Endothelial cell of umbilical vein (primary cell): ENCODE results near the gene TAS2R19. TPM values are rescaled to one million over a fixed set of nuclear protein-coding genes. Genes with fewer than 3 reads are reported as not detected.

Source experiments
- BruUV-seq: library from RNA; stranded (reverse); fragments of 400-500 nt; replicated peaks from 2 replicates; lab custom pipeline; 2021; lab: Mats Ljungman, UMichigan
- CTCF ChIA-PET: fragments of 300-600, 350-600 bp; sonication (Branson Sonifier 250); formaldehyde crosslinking; loops from one replicate; lab custom pipeline; 2021; ENCODE audit warnings: antibody characterized with exemption, inconsistent platforms; lab: Charles Lee
- POLR2A ChIA-PET: fragments of 300-600, 350-600 bp; sonication (Branson Sonifier 250); formaldehyde crosslinking; loops from one replicate; lab custom pipeline; 2021; ENCODE audit warnings: antibody characterized with exemption, inconsistent platforms; lab: Charles Lee
- DNase-seq: peaks from one replicate; pipeline ENCODE4 v3.0.0-alpha.2; 2011; ENCODE audit warnings: low read depth, low spot score
- FAIRE-seq: peaks from 2 replicates; lab custom pipeline; 2011; peaks lifted over from hg19 to GRCh38; lab: Jason Lieb, UNC
- H2AFZ ChIP-seq: 2 replicates; pipeline ENCODE4 v1.6.0; 2012; ENCODE audit warnings: low read depth, low read length, control low read depth, inconsistent platforms
- H3K27ac ChIP-seq: 2 replicates; pipeline ENCODE4 v1.5.1; 2011; ENCODE audit warnings: low read depth, mild to moderate bottlenecking, control low read depth, low read length, moderate library complexity; ENCODE audit not compliant: insufficient read depth
- H3K27me3 ChIP-seq, 2 experiments: 2 replicates each; pipeline versions ENCODE4 v1.6.0 to v1.6.1; 2011; ENCODE audit warnings: low read length in 2 of 2, mixed read lengths in 1 of 2; ENCODE audit not compliant: control insufficient read depth in 2 of 2, insufficient read depth in 2 of 2
- H3K36me3 ChIP-seq, 2 experiments: 2 replicates in 1 of 2; 3 replicates in 1 of 2; pipeline ENCODE4 v1.5.1; 2011; ENCODE audit warnings: low read length in 2 of 2, mild to moderate bottlenecking in 1 of 2, moderate library complexity in 1 of 2; ENCODE audit not compliant: control insufficient read depth in 2 of 2, insufficient read depth in 2 of 2; ENCODE audit errors: extremely low read depth in 1 of 2
- H3K4me1 ChIP-seq: 3 replicates; pipeline ENCODE4 v1.5.1; 2011; ENCODE audit warnings: mild to moderate bottlenecking, low read length; ENCODE audit not compliant: control insufficient read depth, insufficient read depth; ENCODE audit errors: extremely low read depth
- H3K4me2 ChIP-seq: 2 replicates; pipeline ENCODE4 v1.6.1; 2011; ENCODE audit warnings: low read length, control low read depth, mixed read lengths; ENCODE audit not compliant: insufficient read depth
- H3K4me3 ChIP-seq, 3 experiments: fragments of 200-600 bp in 1 of 3; sonication (generic), shearing (Covaris generic) in 1 of 3; replicated peaks in 1 of 3; 2 replicates each; pipeline ENCODE4 v1.5.1; 2011 to 2016; ENCODE audit warnings: control low read depth in 3 of 3, low read length in 3 of 3, mild to moderate bottlenecking in 2 of 3, inconsistent platforms in 1 of 3, low read depth in 1 of 3, moderate library complexity in 1 of 3; ENCODE audit not compliant: insufficient read depth in 1 of 3
- H3K79me2 ChIP-seq: 2 replicates; pipeline ENCODE4 v1.6.0; 2012; ENCODE audit warnings: low read length, inconsistent platforms; ENCODE audit not compliant: control insufficient read depth, insufficient read depth
- H3K9ac ChIP-seq: replicated peaks from 2 replicates; pipeline ENCODE3; 2011; ENCODE audit warnings: low read length, control low read depth; ENCODE audit not compliant: insufficient read depth; ENCODE audit errors: extremely low read depth
- H3K9me1 ChIP-seq: replicated peaks from 3 replicates; pipeline ENCODE4 v1.6.0; 2011; ENCODE audit warnings: mild to moderate bottlenecking, low read length; ENCODE audit not compliant: control insufficient read depth, insufficient read depth; ENCODE audit errors: extremely low read depth
- H3K9me3 ChIP-seq: replicated peaks from 2 replicates; pipeline ENCODE4 v1.5.1; 2012; ENCODE audit warnings: low read length, inconsistent platforms; ENCODE audit not compliant: control insufficient read depth, insufficient read depth
- H4K20me1 ChIP-seq: replicated peaks from 2 replicates; pipeline ENCODE3; 2011; ENCODE audit warnings: mild to moderate bottlenecking, low read length; ENCODE audit not compliant: control insufficient read depth, insufficient read depth; ENCODE audit errors: extremely low read depth
- CTCF ChIP-seq, 2 donors: IDR thresholded peaks; 1 replicate in 1 of 2; 2 replicates in 1 of 2; pipeline ENCODE4 v1.5.1; 2011; ENCODE audit warnings: low read length in 2 of 2, mild to moderate bottlenecking in 2 of 2, moderate library complexity in 2 of 2, control low read depth in 1 of 2, inconsistent platforms in 1 of 2, low read depth in 1 of 2; ENCODE audit not compliant: insufficient read depth in 1 of 2; ENCODE audit errors: extremely low read depth in 1 of 2
- FOS ChIP-seq: IDR thresholded peaks from 2 replicates; pipeline ENCODE4 v1.6.1; 2011; ENCODE audit warnings: mild to moderate bottlenecking, low read length, moderate library complexity, borderline replicate concordance; ENCODE audit not compliant: insufficient read depth
- JUN ChIP-seq: IDR thresholded peaks from 2 replicates; pipeline ENCODE4 v1.6.1; 2011; ENCODE audit warnings: borderline replicate concordance, low read depth; ENCODE audit not compliant: insufficient read length, insufficient read depth
- MAX ChIP-seq: IDR thresholded peaks from 2 replicates; pipeline ENCODE4 v1.6.1; 2011; ENCODE audit not compliant: insufficient read depth, insufficient read length
- MYC ChIP-seq: IDR thresholded peaks from one replicate; pipeline ENCODE4 v1.6.1; 2011; ENCODE audit warnings: mild to moderate bottlenecking, low read depth, low read length
- POLR2A ChIP-seq: IDR thresholded peaks from 2 replicates; pipeline ENCODE4 v1.6.1; 2012; ENCODE audit warnings: low read depth, mild to moderate bottlenecking, control low read depth, low read length
- dilution Hi-C: fragments of 300-500 bp; cut with MboI; formaldehyde crosslinking; loops from one replicate; pipeline ENCODE4 v1.15.0; 2019; ENCODE audit warnings: low sequenced_read_pairs; ENCODE audit not compliant: extremely low pct_ligation_motif_present
- intact Hi-C: fragments of 100-400 bp; cut with micrococcal nuclease; formaldehyde crosslinking; loops from one replicate; pipeline ENCODE4 v1.10.0; 2022
- polyA plus RNA-seq, 4 experiments: library from polyadenylated mRNA; depleted of rRNA in 3 of 4; stranded (reverse) in 3 of 4; unstranded in 1 of 4; fragments of >200 nt; gene quantifications; 2 replicates each; pipeline versions ENCODE4 v1.2.1 to v1.2.3, GENCODE V29; 2011 to 2012; ENCODE audit warnings: missing spikeins in 1 of 4
- total RNA-seq: library from RNA; stranded (reverse); gene quantifications from 2 replicates; pipeline ENCODE4 v1.2.3, GENCODE V29; 2021

The TAS2R19 gene
- total and polyA plus RNA-seq, 2 donors (not counting 3 experiments of a cell fraction or from before 2014, with no cell fraction given), result 0.12 to 3.1 TPM

- Histone ChIP-seq H3K4me1 (no peaks in the 10 kb centered on the region), H3K27me3 (no peaks in the 10 kb centered on the region), H3K9me3 (no peaks in the 10 kb centered on the region), H3K9me1 (no peaks in the 10 kb centered on the region), H3K36me3 (no peaks in the 10 kb centered on the region), H3K9ac (no peak overlapping the region), H3K27ac (no peak overlapping the region), H2AFZ (no peak overlapping the region), H3K79me2 (no peaks in the 10 kb centered on the region), H3K4me3 (no peak overlapping the region), H4K20me1 (no peaks in the 10 kb centered on the region), H3K4me2 (no peak overlapping the region)
- CTCF ChIA-PET, result interaction anchor here (0.9 kb wide), 1 partner anchor 12 kb away, joined by 3 read pairs; no protein-coding TSS in a partner anchor
- FAIRE-seq (no peak), DNase-seq (no peak)
- intact Hi-C loops, result no loop called here
- TF ChIP-seq POLR2A, result no peak
- TF ChIP-seq JUN, result no peak
- no peak for TF ChIP-seq MYC
- POLR2A ChIA-PET, result interaction anchor here (1.2 kb wide), 1 partner anchor 163 kb away, joined by 3 read pairs; the partner anchor contains the start of gene SMIM10L1
- dilution Hi-C loops, result no loop called here
- BruUV-seq, result no TSS peak
Measured at GRCh38 chr12:11007608-11008007, 14.8 kb downstream of the TAS2R19 start.

GRCh38 chr12:10998204-10998603 lies 24.2 kb downstream of the TAS2R19 start, which contains the start of gene TAS2R20:
TAS2R20 (minus strand) TSS chr12:10998304; CDS start chr12:10997875, 429 bp downstream.
- ChIA-PET POLR2A (no interaction called here), CTCF (no interaction called here)
- no peaks in the 10 kb centered on the region for H3K79me2 ChIP-seq
- TF ChIP-seq FOS (no peak), POLR2A (no peak), JUN (no peak), MYC (no peak), CTCF (IDR thresholded peaks at IDR 0.05; ENCODE audit: extremely low read depth in 1 of 2, insufficient read depth in 1 of 2, low read depth in 1 of 2, low read length in 2 of 2) (no peak), MAX (no peak)
- intact Hi-C loops, result no loop called here
- H3K9me1 ChIP-seq, result no peaks in the 10 kb centered on the region
- H3K4me2 ChIP-seq, result no peak within 1 kb of the TSS
- peaks cover 0 to 2% of the 10 kb centered on the region in 2 experiments for H3K36me3 ChIP-seq
- no peaks in the 10 kb centered on the region for H3K27me3 ChIP-seq
- H3K27ac ChIP-seq, result no peak within 1 kb of the TSS
- H3K9me3 ChIP-seq, result no peaks in the 10 kb centered on the region
- H3K4me3 ChIP-seq, result no peak within 1 kb of the TSS
- no peak for FAIRE-seq
- DNase-seq, result no peak
- no peak within 1 kb of the TSS for H2AFZ ChIP-seq
- no peaks in the 10 kb centered on the region for H4K20me1 ChIP-seq
- no peaks in the 10 kb centered on the region for H3K4me1 ChIP-seq
- dilution Hi-C loops, result no loop called here
- no peak within 1 kb of the TSS for H3K9ac ChIP-seq
- no TSS peak for BruUV-seq
